Adipocyte (in vitro differentiated cells): ENCODE measurements around the gene RCCD1.
A peak's percentile ranks its signal among the peaks of the same experiment; 100 is the strongest.
"Not testable (repeated sequence)": the region's sequence is repeated elsewhere in the genome, so short reads cannot be mapped to it uniquely, and the experiment has no call there.

Source experiments
- DNase-seq: peaks from one replicate; pipeline ENCODE4 v3.0.0-alpha.2; 2015; ENCODE audit warnings: low read depth
- H3K27me3 ChIP-seq: replicated peaks from 2 replicates; pipeline ENCODE4 v1.7.0; 2013; ENCODE audit warnings: mild to moderate bottlenecking, low read length, moderate library complexity; ENCODE audit not compliant: control insufficient read depth, insufficient read depth
- H3K36me3 ChIP-seq: 2 replicates; pipeline ENCODE4 v1.7.0; 2013; ENCODE audit warnings: low read length, mild to moderate bottlenecking, moderate library complexity; ENCODE audit not compliant: control insufficient read depth, insufficient read depth, severe bottlenecking
- H3K4me1 ChIP-seq: 2 replicates; pipeline ENCODE4 v1.7.0; 2013; ENCODE audit warnings: mild to moderate bottlenecking, low read length, moderate library complexity; ENCODE audit not compliant: control insufficient read depth, insufficient read depth
- H3K4me3 ChIP-seq: 2 replicates; pipeline ENCODE4 v1.7.0; 2013; ENCODE audit warnings: mild to moderate bottlenecking, low read length, moderate library complexity
- H3K9ac ChIP-seq: 2 replicates; pipeline ENCODE4 v1.7.0; 2013; ENCODE audit warnings: mild to moderate bottlenecking, low read length, moderate library complexity
- H3K9me3 ChIP-seq: 2 replicates; pipeline ENCODE4 v1.7.0; 2013; ENCODE audit warnings: mild to moderate bottlenecking, low read length, moderate library complexity; ENCODE audit not compliant: control insufficient read depth

The RCCD1 gene, protein sequence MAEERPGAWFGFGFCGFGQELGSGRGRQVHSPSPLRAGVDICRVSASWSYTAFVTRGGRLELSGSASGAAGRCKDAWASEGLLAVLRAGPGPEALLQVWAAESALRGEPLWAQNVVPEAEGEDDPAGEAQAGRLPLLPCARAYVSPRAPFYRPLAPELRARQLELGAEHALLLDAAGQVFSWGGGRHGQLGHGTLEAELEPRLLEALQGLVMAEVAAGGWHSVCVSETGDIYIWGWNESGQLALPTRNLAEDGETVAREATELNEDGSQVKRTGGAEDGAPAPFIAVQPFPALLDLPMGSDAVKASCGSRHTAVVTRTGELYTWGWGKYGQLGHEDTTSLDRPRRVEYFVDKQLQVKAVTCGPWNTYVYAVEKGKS

DNA sequence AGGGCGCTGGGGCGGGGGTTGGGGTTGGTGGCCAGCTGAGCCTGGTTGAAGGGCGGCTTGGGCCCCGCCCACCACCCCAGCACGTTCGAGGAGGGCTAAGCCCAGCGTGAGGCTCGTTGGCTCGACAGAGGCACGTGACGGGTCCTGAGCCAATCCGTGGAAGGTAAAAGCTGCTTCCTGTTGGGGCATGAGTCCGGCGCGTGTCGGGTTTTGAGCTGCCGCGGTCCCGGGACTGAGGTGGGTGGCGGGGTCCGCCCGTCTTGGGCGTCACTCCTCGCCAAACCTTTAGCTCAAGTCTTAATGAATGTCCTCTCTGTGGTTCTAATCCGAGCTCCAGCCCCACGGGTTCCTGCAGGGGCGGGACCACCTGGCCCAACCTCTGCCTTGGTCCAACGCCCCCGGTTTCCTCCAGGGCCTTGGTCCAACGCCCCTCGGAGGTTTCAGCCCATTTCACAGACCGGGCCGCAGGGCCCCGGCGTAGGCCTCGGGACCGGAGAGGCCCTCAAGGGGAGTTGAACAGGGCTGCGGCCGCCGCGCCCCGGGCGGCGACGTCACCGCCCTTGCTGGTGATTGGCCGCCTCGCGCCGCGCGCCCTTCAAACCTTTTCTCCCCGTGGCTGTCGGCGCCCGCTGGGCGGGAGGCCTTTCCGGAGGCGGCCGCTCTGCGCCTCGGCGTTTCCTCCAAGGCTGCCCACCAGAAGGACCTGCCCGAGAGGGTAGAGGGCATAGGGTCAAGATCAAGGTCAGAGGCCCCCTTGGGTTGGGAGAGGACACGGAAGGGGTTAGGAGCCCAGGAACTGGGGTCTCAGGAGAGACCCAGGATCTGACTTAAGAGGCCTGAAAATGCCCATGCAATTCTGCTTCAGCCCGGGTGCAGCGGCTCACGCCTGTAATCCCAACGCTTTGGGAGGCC lies at the start of gene RCCD1:
RCCD1 (plus strand) TSS at position 173 of the 912 bp plus-strand sequence. CDS start 1,851 bp downstream, outside the sequence.
- peak within 1 kb of the TSS; percentile 92 for H3K9ac ChIP-seq
- H3K36me3 ChIP-seq: peaks cover 40% of the 10 kb centered on the region
- peak within 1 kb of the TSS; percentile 93 for H3K4me3 ChIP-seq
- no peaks in the 10 kb centered on the region for H3K9me3 ChIP-seq
- no peaks in the 10 kb centered on the region for H3K27me3 ChIP-seq
- DNase-seq: peak; percentile 98
- H3K4me1 ChIP-seq: peaks cover 16% of the 10 kb centered on the region

DNA sequence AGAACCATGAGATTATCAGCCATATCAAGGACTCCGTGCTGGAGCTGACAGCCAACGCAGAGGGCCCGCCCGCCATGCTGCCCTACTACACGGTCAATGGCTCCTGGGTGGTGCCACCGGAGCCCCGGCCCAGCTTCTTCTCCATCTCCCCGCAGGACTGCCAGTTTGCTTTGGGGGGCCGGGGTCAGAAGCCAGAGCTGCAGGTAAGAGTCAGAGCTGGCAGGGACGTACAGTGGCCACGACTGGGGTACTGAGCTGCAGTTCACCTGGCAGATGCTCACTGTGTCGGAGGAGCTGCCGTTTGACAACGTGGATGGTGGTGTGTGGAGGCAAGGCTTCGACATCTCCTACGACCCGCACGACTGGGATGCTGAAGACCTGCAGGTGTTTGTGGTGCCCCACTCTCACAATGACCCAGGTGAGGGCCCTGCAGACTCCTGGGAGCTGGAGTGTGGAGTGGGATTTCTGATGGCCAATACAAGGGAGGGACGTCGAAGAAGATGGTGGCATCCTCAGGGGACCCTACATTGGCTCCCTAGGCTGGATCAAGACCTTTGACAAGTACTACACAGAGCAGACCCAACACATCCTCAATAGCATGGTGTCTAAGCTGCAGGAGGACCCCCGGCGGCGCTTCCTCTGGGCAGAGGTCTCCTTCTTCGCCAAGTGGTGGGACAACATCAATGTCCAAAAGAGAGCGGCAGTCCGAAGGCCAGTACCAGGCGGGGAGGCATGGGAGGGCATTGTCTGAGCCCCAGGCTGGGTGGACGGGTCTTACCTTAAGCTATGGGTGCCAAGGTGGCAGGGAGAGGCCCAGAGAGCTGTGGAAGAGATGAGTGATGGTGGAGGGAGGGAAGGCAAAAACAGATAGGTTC lies 49.1 kb upstream of the RCCD1 start:
- Histone ChIP-seq H3K9ac (no peak overlapping the region), H3K4me3 (no peak overlapping the region), H3K36me3 (peaks cover 29% of the 10 kb centered on the region), H3K9me3 (no peaks in the 10 kb centered on the region), H3K4me1 (peaks cover 27% of the 10 kb centered on the region), H3K27me3 (no peaks in the 10 kb centered on the region)
- DNase-seq: no peak

DNA sequence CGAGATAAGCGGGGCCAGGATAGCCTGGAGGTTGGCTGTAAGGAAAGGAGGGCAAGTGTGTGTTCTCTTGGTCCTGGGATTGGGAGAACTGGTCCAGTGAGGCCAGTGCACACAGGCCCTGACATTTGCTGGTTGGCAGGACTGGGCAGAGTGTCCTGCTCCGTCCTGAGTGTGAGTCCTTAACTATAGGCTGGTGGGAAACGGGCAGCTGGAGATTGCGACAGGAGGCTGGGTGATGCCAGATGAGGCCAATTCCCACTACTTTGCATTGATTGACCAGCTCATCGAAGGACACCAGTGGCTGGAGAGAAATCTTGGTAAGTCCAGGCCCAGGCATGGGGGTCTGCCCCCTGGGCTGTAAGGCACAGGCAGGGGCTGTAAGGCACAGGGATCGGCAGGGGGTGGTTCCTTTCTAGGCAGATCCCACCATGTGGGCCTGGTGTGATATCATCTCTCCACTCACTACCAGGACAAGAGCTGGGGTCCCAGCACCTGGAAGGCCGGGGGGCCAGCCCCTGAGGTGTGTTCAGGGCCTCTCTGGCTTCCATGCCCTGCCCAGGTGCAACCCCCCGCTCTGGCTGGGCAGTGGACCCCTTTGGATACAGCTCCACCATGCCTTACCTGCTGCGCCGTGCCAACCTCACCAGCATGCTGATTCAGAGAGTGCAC lies 48.4 kb upstream of the RCCD1 start:
- DNase-seq: no peak
- Histone ChIP-seq H3K4me3 (no peak overlapping the region), H3K4me1 (peaks cover 27% of the 10 kb centered on the region), H3K9me3 (no peaks in the 10 kb centered on the region), H3K36me3 (peaks cover 37% of the 10 kb centered on the region), H3K27me3 (no peaks in the 10 kb centered on the region), H3K9ac (no peak overlapping the region)

DNA sequence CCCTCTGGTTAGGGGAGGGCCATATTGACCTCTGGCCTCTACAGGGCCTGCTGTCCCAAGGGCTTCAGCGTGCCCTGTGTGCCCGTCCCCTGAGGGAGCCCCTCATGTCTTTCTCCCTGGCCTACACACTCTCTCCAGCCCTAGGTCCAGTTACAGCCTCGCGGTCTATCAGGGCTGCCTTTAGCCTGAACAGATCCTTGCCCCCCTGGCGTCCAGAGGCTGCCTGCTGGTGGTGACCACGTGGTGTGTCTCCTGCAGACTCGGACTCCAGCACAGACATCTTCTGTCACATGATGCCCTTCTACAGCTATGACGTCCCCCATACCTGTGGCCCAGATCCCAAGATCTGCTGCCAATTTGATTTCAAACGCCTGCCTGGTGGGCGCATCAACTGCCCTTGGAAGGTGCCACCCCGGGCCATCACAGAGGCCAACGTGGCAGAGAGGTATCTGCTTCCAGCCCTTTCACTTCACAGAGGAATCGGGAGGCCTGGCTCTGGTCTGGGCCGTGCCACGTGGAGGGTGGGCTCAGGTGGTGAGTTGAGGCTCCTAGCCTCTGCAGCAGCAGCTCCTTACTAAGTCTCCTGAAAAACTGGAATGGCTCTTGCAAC lies 47.5 kb upstream of the RCCD1 start:
- Histone ChIP-seq H3K4me3 (no peak overlapping the region), H3K36me3 (peaks cover 45% of the 10 kb centered on the region), H3K9ac (no peak overlapping the region), H3K27me3 (no peaks in the 10 kb centered on the region), H3K9me3 (no peaks in the 10 kb centered on the region), H3K4me1 (peaks cover 20% of the 10 kb centered on the region)
- no peak for DNase-seq

DNA sequence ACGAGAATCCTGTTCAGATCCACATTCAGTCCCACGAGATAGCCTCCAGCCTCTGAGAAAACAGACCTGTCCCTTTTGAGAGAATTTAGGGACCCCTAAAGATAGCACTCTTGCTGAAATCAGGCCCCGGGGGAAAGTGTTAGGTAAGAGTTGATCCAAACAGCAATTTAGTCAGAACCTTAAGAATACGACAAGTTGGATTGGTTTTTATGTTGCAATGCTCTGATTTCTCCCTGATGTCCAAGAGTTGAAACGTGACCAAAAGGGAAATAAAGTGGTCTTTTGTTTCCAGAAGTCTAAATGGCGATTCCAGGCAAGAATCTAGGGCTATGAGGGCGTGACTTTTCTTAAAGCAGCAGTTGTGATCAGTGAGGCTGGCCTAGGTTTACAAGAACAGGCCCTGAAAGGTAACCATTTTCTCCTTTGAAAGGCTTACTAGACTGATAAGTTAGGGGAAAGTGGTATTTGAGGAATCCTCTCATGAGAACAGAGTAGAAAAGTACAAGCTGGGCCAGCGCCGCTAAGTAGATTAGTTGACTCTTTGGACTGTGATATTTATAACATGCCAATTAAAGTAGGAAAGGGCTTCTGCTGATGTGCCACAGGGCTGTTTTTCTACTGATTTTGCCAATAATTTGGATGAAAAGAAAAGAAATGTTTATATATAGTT lies 46.7 kb upstream of the RCCD1 start:
- no peaks in the 10 kb centered on the region for H3K9me3 ChIP-seq
- DNase-seq: no peak
- H3K4me3 ChIP-seq: no peak overlapping the region
- H3K9ac ChIP-seq: peak overlapping the region; percentile 17
- H3K4me1 ChIP-seq: peaks cover 20% of the 10 kb centered on the region
- H3K36me3 ChIP-seq: peaks cover 53% of the 10 kb centered on the region
- no peaks in the 10 kb centered on the region for H3K27me3 ChIP-seq

DNA sequence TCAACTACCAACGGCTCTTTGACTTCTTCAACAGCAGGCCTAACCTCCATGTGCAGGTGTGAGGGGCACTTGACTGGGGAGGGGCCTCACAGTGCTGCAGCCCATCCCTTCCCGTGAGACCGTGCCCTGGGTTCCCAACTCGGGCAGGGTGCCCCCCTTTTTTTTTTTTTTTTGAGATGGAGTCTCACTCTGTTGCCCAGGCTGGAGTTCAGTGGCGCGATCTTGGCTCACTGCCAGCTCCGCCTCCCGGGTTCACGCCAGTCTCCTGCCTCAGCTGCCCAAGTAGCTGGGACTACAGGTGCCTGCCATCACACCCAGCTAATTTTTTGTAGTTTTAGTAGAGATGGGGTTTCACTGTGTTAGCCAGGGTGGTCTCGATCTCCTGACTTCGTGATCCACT lies 45.2 kb upstream of the RCCD1 start:
- peaks cover 66% of the 10 kb centered on the region for H3K36me3 ChIP-seq
- not testable (repeated sequence) for H3K9me3 ChIP-seq, DNase-seq

DNA sequence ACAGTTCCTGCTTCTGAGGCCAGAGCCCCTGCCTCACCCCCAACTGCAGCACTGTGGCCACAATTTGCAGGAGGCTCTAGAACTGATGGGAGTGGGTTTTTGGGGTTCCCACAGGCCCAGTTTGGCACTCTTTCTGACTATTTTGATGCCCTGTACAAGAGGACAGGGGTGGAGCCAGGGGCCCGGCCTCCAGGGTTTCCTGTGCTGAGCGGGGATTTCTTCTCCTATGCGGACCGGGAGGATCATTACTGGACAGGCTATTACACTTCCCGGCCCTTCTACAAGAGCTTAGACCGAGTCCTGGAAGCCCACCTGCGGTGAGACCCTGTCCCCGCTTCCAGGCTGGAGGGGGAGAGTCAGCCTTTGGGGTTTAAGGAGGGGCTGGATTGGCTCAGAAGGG lies 44.7 kb upstream of the RCCD1 start:
- Histone ChIP-seq H3K4me1 (peaks cover 14% of the 10 kb centered on the region), H3K9me3 (no peaks in the 10 kb centered on the region), H3K4me3 (no peak overlapping the region), H3K9ac (no peak overlapping the region), H3K36me3 (peaks cover 71% of the 10 kb centered on the region), H3K27me3 (no peaks in the 10 kb centered on the region)
- no peak for DNase-seq

More for the DNA sequence above, 45.2 kb upstream of the RCCD1 start:
- not testable (repeated sequence) for H3K27me3 ChIP-seq, H3K9ac ChIP-seq, H3K4me3 ChIP-seq
- peaks cover 14% of the 10 kb centered on the region for H3K4me1 ChIP-seq

DNA sequence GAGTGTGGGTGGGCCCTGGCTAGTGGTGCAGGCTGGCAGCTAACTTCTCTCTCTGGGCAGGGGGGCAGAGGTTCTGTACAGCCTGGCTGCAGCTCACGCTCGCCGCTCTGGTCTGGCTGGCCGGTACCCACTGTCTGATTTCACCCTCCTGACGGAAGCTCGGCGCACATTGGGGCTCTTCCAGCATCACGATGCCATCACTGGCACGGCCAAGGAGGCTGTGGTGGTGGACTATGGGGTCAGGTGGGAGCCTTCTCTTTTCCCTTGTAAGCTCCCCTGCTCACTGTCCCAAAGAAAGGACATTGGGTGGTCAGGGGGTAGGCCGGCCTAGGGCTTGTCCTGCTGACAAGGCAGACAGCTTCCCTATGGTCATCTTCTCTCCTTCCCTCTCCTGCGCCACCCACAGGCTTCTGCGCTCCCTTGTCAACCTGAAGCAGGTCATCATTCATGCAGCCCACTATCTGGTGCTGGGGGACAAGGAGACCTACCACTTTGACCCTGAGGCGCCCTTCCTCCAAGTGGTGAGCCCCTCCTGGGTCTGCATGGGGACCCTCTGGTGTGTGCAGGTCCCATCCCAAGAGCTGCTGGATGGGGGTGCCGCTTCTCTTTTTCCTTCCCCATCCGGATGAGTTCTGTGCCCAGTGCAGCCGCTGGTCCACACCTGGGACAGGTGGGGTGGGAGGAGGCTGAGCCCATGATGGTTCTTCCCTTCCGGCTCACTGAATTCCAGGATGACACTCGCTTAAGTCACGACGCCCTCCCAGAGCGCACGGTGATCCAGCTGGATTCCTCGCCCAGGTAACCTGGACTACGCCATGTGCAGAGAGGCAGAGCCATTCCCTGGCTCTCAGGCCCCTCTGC lies 44.0 kb upstream of the RCCD1 start:
- H3K36me3 ChIP-seq: peaks cover 71% of the 10 kb centered on the region
- no peak for DNase-seq

DNA sequence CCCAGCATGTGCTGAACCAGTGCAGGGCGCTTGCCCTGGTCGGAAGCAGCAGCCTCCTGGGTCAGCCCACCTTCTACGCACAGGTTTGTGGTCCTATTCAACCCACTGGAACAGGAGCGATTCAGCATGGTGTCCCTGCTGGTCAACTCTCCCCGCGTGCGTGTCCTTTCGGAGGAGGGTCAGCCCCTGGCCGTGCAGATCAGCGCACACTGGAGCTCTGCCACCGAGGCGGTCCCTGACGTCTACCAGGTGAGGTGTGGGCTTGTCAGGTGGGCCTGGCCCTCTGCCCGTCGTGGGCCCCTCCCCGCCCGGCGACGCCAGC lies 43.4 kb upstream of the RCCD1 start:
- DNase-seq: no peak
- Histone ChIP-seq H3K9me3 (no peaks in the 10 kb centered on the region), H3K4me3 (no peak overlapping the region), H3K27me3 (no peaks in the 10 kb centered on the region), H3K36me3 (peaks cover 71% of the 10 kb centered on the region), H3K9ac (no peak overlapping the region), H3K4me1 (peaks cover 14% of the 10 kb centered on the region)

More for the DNA sequence above, 44.0 kb upstream of the RCCD1 start:
- Histone ChIP-seq H3K4me1 (peaks cover 14% of the 10 kb centered on the region), H3K27me3 (no peaks in the 10 kb centered on the region), H3K9ac (no peak overlapping the region), H3K9me3 (no peaks in the 10 kb centered on the region), H3K4me3 (no peak overlapping the region)
